ENCODE results near the gene LINGO1.

GRCh38 chr15:77667338-77668234, 34.9 kb upstream of the LINGO1 start:
- TF ChIP-seq, protein P1, sequence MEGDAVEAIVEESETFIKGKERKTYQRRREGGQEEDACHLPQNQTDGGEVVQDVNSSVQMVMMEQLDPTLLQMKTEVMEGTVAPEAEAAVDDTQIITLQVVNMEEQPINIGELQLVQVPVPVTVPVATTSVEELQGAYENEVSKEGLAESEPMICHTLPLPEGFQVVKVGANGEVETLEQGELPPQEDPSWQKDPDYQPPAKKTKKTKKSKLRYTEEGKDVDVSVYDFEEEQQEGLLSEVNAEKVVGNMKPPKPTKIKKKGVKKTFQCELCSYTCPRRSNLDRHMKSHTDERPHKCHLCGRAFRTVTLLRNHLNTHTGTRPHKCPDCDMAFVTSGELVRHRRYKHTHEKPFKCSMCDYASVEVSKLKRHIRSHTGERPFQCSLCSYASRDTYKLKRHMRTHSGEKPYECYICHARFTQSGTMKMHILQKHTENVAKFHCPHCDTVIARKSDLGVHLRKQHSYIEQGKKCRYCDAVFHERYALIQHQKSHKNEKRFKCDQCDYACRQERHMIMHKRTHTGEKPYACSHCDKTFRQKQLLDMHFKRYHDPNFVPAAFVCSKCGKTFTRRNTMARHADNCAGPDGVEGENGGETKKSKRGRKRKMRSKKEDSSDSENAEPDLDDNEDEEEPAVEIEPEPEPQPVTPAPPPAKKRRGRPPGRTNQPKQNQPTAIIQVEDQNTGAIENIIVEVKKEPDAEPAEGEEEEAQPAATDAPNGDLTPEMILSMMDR (IDR thresholded peaks at IDR 0.05): no peak
- TF ChIP-seq POLR2AphosphoS2 (conservative IDR thresholded peaks at IDR 0.05; ENCODE audit: low read length): no peak
